ENCODE measurements around the gene IL19. TPM values are rescaled to one million over a fixed set of nuclear protein-coding genes. Genes with fewer than 3 reads are reported as not detected.

The IL19 gene
- total RNA-seq, 4 donors from 2014 or later = 0.76 TPM; not detected in 3

GRCh38 chr1:206796981-206797402 lies 26.4 kb downstream of the IL19 start:
- Histone ChIP-seq H3K4me1 (no peaks in the 10 kb centered on the region), H3K9me3 (no peaks in the 10 kb centered on the region), H3K27ac (no peak overlapping the region), H3K27me3 (no peaks in the 10 kb centered on the region), H3K36me3 (no peaks in the 10 kb centered on the region), H3K4me3 (no peak overlapping the region)
- TF ChIP-seq CTCF (IDR thresholded peaks at IDR 0.05) (no peak), POLR2A (IDR thresholded peaks at IDR 0.05) (no peak)
- no peak for DNase-seq
- intact Hi-C loops (cut with DNase I; ENCODE audit: low total_unique reads) = no loop called here

GRCh38 chr1:206797534-206798383 lies 27.2 kb downstream of the IL19 start:
- intact Hi-C loops (cut with DNase I; ENCODE audit: low total_unique reads) = no loop called here
- peak in 1 of 4 experiments; percentile 8 for TF ChIP-seq CTCF (IDR thresholded peaks at IDR 0.05)
- no peak for TF ChIP-seq POLR2A (IDR thresholded peaks at IDR 0.05)
- H3K4me3 ChIP-seq = no peak overlapping the region
- H3K27ac ChIP-seq = no peak overlapping the region
- H3K4me1 ChIP-seq = no peaks in the 10 kb centered on the region
- H3K9me3 ChIP-seq = no peaks in the 10 kb centered on the region
- no peak for DNase-seq
- no peaks in the 10 kb centered on the region for H3K27me3 ChIP-seq
- H3K36me3 ChIP-seq = no peaks in the 10 kb centered on the region

- Histone ChIP-seq H3K9me3 (no peaks in the 10 kb centered on the region), H3K27ac (no peak overlapping the region), H3K4me3 (no peak overlapping the region), H3K4me1 (no peaks in the 10 kb centered on the region), H3K27me3 (no peaks in the 10 kb centered on the region), H3K36me3 (no peaks in the 10 kb centered on the region)
- no peak for DNase-seq
- intact Hi-C loops (cut with DNase I; ENCODE audit: low total_unique reads) = no loop called here
- TF ChIP-seq CTCF (IDR thresholded peaks at IDR 0.05) = no peak
- no peak for TF ChIP-seq POLR2A (IDR thresholded peaks at IDR 0.05)
Observed at GRCh38 chr1:206798384-206798996, 27.9 kb downstream of the IL19 start.

- no peaks in the 10 kb centered on the region for H3K36me3 ChIP-seq
- no peaks in the 10 kb centered on the region for H3K4me1 ChIP-seq
- H3K9me3 ChIP-seq = no peaks in the 10 kb centered on the region
- no peak for DNase-seq
- TF ChIP-seq CTCF (IDR thresholded peaks at IDR 0.05) = no peak
- no peak for TF ChIP-seq POLR2A (IDR thresholded peaks at IDR 0.05)
- intact Hi-C loops (cut with DNase I; ENCODE audit: low total_unique reads) = no loop called here
- no peak overlapping the region for H3K4me3 ChIP-seq
- H3K27me3 ChIP-seq = no peaks in the 10 kb centered on the region
- no peak overlapping the region for H3K27ac ChIP-seq
Observed at GRCh38 chr1:206799311-206799710, 28.7 kb downstream of the IL19 start.

- Histone ChIP-seq H3K9me3 (no peaks in the 10 kb centered on the region), H3K4me1 (no peaks in the 10 kb centered on the region), H3K27ac (peak overlapping the region in 1 of 2 donors; percentile 3), H3K36me3 (no peaks in the 10 kb centered on the region), H3K4me3 (no peak overlapping the region), H3K27me3 (no peaks in the 10 kb centered on the region)
- intact Hi-C loops (cut with DNase I; ENCODE audit: low total_unique reads) = no loop called here
- TF ChIP-seq POLR2A (IDR thresholded peaks at IDR 0.05) (no peak), CTCF (IDR thresholded peaks at IDR 0.05) (no peak)
- no peak for DNase-seq
Observed at GRCh38 chr1:206800411-206800810, 29.8 kb downstream of the IL19 start.

Data from uterus (tissue), 4 donors.